GM19372 (cell line): Measurements from ENCODE around the gene JCAD.
"Not testable (repeated sequence)": the region's sequence is repeated elsewhere in the genome, so short reads cannot be mapped to it uniquely, and the experiment has no call there.

Experiments used
- ATAC-seq: cut with Tn5 transposase; IDR thresholded peaks from one replicate; pipeline ENCODE4 v1.9.1; 2021; ENCODE audit warnings: mild to moderate bottlenecking, low read depth, moderate library complexity; ENCODE audit not compliant: unreplicated experiment

The JCAD gene, protein sequence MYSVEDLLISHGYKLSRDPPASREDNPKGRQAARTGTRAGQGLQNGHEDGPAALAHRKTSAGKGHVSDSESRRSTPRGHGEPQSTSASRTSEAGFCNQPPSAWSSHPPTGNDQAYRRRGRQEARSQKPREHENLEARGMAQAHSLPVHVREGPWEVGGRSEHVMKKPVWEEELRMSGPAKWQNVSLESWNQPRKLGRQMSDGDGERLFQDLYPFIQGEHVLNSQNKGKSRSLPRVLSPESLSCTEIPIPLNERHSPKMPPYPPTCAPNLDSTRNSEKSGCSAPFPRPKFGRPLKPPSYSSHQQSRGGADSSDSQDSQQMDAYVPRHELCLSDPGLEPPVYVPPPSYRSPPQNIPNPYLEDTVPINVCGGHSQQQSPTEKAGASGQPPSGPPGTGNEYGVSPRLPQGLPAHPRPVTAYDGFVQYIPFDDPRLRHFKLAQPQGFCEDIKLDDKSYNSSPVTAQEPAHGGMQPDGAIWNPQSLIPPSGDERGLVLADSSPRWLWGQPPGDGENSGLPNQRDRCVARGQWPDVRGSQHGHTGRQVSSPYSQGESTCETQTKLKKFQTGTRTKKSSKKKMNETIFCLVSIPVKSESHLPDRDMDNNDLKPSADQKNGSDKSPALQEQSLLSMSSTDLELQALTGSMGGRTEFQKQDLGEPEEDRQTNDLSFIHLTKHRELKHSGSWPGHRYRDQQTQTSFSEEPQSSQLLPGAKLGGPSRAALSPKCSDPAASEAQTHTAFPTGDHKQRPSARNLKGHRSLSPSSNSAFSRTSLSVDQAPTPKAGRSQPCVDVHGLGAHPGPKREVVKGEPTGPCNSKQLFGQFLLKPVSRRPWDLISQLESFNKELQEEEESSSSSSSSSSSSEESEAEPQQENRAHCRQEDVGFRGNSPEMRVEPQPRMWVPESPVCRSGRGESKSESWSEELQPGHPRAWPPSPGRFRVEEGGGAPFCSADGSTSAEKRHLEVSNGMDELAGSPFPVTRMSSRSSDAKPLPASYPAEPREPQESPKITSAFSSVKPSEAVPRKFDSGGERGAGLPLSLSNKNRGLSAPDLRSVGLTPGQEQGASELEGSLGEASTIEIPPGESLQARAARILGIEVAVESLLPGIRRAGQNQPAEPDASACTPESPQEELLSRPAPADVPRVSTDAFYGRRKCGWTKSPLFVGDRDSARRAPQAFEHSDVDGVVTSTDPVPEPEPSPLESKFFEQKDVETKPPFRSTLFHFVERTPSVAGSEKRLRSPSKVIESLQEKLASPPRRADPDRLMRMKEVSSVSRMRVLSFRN (N-terminal part only)

DNA sequence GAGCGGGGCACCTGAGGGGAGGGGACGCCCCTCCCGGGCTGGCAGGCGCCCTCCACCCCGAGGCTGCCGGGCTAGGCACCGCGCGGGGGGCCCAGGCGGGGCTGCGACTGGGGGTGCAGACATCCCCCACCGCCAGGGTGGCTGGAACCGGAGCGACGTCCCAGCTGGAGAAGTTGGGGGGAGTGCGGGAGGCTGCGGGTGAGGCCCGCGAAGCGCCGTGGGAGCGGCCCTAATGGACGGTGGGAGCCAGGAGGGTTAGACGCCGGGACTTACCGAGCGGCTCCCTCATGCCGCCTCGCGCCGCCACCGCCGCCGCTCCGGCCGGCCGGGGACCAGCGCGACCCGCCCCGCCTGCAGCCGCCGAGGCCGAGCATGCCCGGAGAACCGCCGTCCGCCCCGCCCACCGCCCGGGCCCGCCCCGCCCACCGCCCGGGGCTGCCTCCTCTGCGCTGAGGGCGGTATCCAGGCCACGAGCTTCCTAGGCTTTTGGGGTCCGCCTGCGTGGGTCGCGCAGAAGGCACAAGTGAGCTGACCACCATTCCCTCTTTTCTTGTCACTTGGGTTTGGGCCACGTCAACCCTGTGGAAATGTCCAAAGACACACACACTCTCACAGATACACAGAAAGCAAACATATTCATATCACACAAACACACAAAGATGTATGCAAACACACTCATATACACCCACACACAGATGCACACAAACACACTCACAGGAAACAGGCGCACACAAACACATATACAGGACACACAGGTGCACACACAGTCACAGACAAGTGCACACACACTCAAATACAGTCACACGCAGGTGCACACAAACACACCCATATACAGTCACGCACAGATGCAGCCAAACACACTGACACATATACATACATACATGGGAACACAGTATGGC lies at the start of gene JCAD:
JCAD (minus strand) TSS at position 378 of the 899 bp plus-strand sequence. CDS start 11,774 bp downstream, outside the sequence.
- ATAC-seq, result peak; percentile 80

DNA sequence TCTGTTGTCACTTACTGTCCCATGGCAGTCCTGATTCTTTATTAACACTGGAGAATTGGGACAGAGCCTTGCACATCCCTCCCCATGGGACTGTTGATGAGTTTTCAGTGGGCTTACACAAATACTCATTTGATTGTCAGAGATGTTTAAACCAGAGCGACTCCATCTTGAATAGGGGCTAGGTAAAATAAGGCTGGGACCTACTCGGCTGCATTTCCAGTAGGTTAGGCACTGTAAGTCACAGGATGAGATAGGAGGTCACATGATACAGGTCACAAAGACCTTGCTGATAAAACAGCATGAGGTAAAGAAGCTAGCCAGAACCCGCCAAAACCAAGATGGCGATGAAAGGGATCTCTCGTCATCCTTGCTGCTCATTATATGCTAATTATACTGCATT lies 47.6 kb upstream of the JCAD start:
- no peak for ATAC-seq

DNA sequence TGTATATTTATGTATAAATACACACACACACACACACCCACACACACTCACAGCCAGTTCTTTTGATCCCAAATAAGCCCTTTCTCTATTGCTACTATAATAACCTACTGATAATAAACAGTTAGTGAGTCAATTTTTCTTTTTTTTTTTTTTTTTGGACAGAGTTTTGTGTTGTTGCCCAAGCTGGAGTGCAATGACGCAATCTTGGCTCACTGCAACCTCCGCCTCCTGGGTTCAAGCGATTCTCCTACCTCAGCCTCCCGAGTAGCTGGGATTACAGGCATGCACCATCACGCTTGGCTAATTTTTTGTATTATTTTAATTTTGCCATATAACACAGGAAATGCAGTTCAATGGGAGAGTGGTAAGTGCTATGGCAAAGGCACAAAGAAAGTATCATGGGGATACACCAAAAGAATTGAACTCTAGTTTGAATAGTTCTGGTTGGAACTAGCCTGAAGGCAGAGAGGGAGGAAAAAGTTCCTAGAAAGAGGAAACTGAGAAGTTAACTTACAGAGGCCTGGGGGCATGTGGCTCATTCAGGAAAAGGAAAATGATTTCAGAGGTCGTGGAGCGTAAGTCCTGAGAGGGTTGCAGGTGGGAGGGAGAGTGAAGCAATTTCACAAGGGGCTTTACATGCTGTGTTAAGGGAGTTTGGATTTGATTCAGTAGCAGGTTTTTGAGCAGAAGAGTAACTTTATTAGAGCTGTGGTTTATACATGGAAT lies 44.4 kb upstream of the JCAD start:
- ATAC-seq, result no peak

DNA sequence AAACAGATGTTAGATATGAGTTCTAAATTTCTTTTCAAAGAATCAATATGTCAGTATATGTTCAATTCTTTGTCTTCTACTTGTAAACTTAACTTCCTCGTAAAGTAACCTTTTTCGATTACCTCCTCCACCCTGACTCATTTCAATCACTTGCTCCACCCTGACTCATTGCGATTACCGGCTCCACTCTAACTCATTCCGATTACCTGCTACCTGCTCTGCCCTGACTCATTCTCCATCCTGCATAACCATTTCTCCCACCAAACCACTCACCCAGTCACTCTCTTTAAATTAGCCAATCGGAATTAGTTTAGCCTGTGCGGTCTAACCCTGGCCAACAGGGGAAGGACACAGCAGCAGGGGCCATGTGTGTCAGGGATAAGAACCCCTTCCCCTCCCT lies 40.3 kb upstream of the JCAD start:
- not testable (repeated sequence) for ATAC-seq

DNA sequence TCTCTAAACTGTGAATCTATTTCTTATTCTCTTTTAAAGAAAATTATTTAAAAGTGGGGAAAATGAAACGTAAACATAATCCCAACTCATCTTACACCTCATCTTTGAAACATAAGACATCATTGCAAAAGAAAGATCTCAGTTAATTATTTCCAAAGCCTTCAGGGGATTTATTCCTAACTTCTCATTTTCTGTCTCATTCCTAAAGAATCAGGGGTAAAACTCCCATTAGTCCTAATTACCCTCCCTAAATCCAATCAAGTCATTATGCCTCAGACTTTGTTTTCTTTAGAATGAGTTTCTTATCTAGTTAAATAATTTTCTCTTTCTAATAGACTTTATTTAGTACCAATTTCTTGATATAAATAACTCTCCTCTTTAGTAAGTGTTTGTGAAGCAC lies 39.7 kb upstream of the JCAD start:
- no peak for ATAC-seq

DNA sequence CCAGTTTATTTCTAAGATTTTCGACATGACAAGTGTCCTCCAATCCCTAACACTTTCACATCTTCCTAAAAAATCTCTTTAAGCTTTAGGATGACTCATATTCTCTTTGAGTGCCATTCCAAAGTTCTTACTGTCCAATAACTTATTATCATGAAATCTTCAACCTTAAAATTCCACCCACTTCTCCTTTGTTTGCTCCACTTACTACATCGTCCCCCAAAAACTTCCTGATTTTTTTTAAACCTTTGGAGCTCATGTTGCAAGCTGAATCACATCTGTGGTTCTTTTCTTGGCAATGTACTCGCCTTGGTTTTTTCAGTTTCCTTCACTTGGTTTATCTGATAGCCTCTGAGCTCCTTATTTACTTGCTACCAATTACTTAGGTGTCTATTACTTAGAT lies 39.2 kb upstream of the JCAD start:
- no peak for ATAC-seq

DNA sequence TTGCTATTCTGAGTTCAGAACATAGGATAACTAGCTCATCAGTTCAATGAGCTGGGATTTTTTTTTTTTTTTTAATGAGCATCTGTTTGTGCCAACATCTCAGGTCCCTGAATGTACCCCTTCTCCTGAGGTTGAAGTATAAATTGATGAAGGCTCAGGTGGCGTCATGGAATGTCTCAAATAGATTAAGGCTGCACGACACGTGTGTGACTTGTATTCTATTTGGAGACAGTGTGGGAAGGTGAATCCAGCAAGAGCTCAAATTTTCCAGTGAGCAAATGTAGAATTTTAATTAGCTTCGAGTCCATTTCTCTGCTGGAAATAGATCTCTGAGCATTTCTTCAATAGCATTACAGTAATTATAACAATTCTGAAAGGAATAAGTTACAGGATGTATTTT lies 37.2 kb upstream of the JCAD start:
- no peak for ATAC-seq

DNA sequence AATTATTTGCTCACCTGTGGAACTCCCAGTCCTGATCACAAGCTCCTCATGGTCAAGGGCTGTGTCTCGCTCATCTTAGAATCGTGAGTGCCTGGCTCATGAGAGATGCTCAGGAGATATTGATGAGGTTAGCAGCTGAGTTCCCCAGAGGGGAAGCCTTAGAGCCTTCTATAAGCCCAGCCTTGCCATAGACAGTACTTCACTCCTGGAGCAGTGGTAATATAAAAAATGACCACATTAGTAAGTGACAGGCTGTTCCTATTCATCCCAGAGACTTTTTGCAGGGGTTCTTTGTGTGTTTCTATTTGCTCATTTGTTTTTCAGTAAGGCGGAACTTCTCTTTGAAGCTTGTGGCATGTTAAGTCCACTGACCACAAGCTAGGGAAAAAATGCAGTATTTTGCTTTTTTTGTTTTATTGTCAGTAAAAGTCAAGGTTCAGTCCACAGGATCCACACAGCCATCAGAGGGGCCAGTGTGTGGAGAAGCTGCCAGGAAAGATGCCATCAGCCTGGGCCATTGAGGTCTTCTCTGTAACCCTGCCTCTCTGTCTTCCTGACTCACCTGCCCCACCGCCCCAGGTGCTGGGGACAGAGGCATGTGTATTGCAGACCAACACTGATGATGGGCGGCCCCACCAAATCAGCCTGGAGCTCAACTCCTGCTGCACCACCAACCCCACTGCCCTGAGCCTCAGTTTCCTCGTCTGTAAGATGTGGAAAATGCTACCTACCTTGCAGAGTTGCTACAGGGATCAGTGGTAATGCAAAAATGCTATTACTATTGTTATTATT lies 36.4 kb upstream of the JCAD start:
- ATAC-seq, result no peak

DNA sequence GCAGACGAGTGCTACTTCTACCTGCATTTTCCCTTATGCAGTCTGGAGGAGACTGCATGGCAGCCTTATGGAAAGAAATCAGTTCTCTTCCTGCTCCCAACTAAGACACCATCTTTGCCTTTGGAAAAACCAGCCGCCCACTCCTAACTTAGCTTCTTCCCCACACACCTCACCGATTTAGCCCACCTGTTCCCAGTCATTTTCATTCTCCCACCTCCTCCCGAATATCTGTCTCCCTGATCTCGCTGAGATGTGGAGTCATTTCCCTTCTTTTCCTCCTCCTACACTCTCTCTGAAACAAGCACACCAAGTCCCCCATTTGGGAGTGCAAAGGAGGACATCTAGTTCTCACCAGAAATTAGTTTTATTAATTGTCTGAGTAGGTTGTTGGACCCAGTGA lies 35.2 kb upstream of the JCAD start:
- ATAC-seq, result no peak

DNA sequence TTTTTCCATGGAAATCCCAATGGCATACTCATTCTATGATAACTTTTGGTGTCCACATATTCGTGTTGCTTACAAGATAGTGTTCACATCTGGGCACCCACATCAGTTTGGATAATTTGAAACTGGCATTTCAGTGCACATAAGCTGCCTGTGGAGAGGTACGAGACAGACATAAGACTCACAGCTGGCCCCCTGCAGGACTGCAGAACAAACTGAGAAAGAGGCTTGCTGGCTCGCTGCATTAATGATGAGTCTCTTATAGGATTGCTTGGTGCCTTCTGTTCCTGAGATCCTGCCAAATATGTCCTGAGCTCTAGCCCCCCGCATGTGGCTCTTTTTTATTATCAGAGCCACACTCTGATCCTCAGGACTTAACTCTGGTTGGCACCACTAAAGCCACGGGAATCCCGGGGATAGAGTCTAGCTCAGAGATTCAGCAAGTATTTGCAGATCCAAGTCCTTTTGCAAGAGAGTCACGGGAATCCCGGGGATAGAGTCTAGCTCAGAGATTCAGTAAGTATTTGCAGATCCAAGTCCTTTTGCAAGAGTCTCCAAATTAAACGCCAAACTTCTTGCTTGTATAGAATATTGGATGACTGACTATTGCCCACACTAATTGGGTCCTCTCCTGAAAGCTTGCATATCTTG lies 34.0 kb upstream of the JCAD start:
- no peak for ATAC-seq

DNA sequence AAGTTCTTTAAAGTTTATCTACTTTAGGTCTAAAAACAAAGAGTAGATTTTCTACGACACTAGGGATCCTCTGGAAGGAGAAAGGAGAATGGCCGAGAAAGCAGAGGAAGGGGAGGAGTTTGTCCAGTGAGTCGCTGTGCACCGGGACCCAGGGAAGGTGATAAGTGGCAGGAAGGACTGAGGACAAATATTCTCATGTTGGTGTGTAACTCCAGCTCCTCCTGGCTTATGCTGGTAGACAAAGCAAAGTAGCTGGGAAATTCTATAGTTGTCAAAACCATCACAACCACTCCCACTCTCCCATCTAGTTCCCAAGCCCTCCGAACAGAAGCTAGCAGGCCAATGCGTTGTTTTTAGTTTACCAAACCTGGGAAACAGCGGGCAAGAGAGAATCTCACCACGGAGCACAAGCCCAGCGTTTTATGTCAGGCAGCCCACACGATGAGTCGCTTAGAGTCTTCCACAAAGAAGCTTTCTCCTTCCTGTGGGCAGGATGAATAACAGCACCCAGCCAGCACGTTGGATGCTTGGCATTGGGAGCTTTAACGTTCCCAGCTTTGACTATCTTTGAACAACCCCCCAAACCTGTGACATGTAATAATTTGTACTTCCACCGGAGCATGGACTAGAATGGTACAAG lies 32.9 kb upstream of the JCAD start:
- ATAC-seq, result no peak

DNA sequence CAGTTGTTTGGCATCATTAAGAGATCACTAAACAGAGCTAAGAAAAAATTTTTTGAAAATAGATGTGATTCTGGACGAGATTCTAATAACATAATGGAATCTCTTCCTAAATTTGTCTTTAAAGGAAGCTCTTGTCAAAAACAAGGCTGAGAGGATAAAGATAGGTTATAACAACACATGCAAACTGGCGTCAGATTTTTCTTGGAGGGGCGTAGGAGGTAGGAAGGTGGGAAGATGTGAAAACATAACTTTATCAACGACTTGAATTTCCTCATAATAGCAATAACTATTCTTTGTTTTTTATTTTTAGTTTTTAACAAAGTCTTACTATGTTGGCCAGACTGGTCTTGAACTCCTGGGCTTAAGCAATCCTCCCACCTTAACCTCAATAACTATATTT lies 31.8 kb upstream of the JCAD start:
- ATAC-seq, result no peak

DNA sequence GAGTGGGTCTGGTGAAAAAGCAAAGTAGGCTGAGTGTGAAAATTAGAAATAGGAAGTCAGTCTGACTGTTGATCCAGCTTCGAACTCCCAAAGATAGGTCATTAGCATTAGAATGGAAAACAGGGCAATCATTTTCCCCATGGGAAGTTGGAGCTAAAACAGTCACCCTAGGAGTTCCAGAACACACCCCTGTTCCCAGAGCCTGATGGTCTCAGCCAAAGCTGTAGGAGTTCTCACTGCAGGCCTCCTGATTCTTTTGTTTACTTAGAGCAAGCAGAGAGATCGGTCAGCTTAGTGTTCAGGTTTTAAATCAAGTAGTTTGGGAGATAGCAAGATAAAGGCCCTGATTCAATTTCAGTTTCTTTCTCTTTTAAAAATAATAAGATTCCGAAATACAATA lies 28.8 kb upstream of the JCAD start:
- no peak for ATAC-seq

DNA sequence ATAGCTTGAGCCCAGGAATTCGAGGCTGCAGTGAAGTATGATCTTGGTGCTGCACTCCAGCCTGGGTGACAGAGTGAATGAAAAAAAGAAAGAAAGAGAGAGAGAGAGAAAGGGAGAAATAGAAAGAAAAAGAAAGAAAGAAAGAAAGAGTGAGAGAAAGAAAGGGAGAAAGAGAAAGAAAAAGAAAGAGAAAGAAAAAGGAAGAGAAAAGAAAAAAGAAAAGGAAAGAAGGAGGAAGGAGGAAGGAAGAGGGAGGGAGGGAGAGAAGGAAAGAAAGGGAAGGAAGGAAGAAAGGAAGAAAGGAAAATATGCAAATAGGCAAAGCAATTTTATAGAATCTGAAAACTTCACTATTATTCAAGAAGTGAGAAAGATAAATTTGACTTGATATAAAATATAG lies 24.5 kb upstream of the JCAD start:
- ATAC-seq, result no peak

DNA sequence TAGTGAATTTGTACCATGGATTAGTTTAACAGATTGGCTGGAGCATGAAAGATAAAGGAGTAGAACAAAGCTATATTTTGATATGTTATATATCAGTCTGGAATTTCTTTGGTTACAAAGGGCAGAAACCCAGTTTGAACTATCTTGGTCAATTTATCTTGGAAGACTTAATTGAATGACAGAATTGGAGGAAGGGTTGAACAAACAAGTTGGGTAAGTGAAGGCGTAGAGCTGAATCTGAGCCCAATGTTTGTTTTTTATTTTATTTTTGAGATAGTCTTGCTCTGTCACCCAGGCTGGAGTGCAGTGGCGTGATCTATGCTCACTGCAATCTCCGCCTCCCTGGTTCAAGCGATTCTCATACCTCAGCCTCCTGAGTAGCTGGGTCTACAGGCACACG lies 21.8 kb upstream of the JCAD start:
- no peak for ATAC-seq

DNA sequence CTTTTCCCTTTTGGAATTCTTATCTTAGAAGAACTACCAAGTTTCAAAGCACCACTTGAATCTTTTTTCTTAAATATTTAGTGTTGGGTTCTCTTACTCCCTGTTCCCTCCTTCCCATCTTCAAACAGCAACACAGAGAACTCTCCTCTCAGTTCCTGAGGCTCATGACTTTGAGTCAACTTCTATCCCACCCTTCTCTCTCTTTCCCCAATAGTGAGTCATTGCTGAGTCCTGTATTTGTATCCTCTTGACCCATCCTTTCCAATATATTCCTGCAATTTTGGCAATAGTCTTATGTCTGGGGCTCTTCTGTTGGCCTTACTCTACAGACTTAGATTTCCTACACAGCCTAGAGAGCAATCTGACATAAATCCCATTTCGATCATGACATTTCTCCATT lies 20.8 kb upstream of the JCAD start:
- ATAC-seq, result no peak

DNA sequence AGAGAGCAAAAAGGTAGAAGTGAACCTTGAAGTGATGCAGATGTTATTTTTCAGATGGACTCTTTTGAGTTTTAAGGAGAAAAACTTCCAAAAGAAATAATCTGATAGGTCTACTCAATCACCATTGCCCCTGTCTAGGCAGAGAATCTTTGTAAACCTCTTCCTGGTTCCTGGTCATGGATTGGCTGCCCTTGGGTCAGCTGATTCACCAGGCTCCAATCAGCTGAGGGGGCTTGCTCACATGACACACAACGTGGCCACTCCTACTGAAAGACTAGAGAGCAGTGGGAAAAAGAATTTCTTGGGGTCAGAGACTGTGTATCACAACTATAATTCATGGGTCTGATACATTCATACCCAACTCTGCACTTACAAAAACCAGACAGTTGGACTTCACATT lies 20.0 kb upstream of the JCAD start:
- ATAC-seq, result no peak

DNA sequence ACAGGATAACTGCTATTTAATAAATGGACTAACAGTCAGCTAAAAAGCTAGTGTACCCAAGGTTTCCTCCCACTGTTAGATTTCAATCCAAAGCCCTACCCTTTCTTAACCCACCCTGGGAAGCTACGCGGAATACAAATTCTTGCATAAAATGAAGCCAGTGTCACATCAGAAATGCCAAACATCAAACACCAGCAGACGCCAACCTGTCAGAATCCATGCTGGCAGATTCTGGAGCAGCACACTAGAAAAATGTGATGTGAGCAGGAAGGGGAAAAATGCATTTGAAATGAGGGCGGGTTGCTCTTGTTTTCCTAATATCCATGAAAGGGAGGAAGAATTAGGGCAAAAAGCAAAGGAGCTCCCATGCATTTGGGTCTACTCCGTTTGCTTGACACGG lies 16.1 kb upstream of the JCAD start:
- no peak for ATAC-seq
